Body of pancreas (tissue), 4 donors: ENCODE results near the gene SERPINA12. TPM values are rescaled to one million over a fixed set of nuclear protein-coding genes. Genes with fewer than 3 reads are reported as not detected.

Experiments
- ATAC-seq: fragments of 150-250 bp; one replicate; pipeline ENCODE4 v1.9.1; 2016
- DNase-seq, 4 donors: peaks; one replicate each; pipeline ENCODE4 v3.0.0-alpha.2; 2019
- H3K27ac ChIP-seq, 4 donors: fragments of 200-600 bp; sonication (generic); 1 replicate in 3 of 4; 2 replicates in 1 of 4; pipeline versions ENCODE4 v1.5.1 to v1.6.1; 2016 to 2019; ENCODE audit warnings: mild to moderate bottlenecking in 1 of 4, mixed read lengths in 1 of 4, moderate library complexity in 1 of 4
- H3K27me3 ChIP-seq, 2 donors: fragments of 200-600 bp; sonication (generic); one replicate each; pipeline ENCODE4 v1.6.0; 2016; ENCODE audit warnings: mild to moderate bottlenecking in 1 of 2
- H3K36me3 ChIP-seq, 2 donors: fragments of 200-600 bp; sonication (generic); replicated peaks in 1 of 2; 2 replicates each; pipeline ENCODE4 v1.5.1; 2016; ENCODE audit warnings: low read depth in 2 of 2; ENCODE audit not compliant: insufficient read depth in 1 of 2
- H3K4me1 ChIP-seq: fragments of 200-600 bp; sonication (generic); one replicate; pipeline ENCODE4 v1.6.0; 2016
- H3K4me3 ChIP-seq, 2 donors: fragments of 200-600 bp; sonication (generic); 1 replicate in 1 of 2; 2 replicates in 1 of 2; pipeline ENCODE4 v1.5.1; 2016 to 2019
- H3K9me3 ChIP-seq, 3 donors: fragments of 200-600 bp; sonication (generic); 1 replicate in 2 of 3; 2 replicates in 1 of 3; pipeline ENCODE4 v1.5.1; 2016
- CTCF ChIP-seq, 7 experiments: fragments of 450-650 bp in 4 of 7; fragments of 200-600 bp in 3 of 7; sonication (generic) in 3 of 7; IDR thresholded peaks; one replicate each; pipeline ENCODE4 v1.5.1; 2016 to 2019; ENCODE audit warnings: antibody characterized with exemption in 7 of 7
- POLR2A ChIP-seq, 3 donors: fragments of 450-650 bp; IDR thresholded peaks; one replicate each; pipeline ENCODE4 v1.6.1; 2016; ENCODE audit warnings: antibody characterized with exemption in 3 of 3, mild to moderate bottlenecking in 2 of 3
- WGBS, 2 donors: methylation state at CpG; one replicate each; pipeline ENCODE4 v1.1.5; 2017; 5-methylcytosine and 5-hydroxymethylcytosine counted together
- intact Hi-C: fragments of 100-400 bp; cut with DNase I; formaldehyde crosslinking; loops from one replicate; pipeline ENCODE4 v1.15.1; 2023
- total RNA-seq, 2 donors: library from RNA; depleted of rRNA; stranded (reverse); fragments of >200 nt; gene quantifications; one replicate each; pipeline ENCODE4 v1.1.0, GENCODE V29; 2016

The SERPINA12 gene
- total RNA-seq, 2 donors from 2014 or later = not detected

GRCh38 chr14:94498215-94498614 lies 11.1 kb downstream of the SERPINA12 start:
- no peak overlapping the region for H3K27ac ChIP-seq
- ATAC-seq (no peak), DNase-seq (no peak)
- H3K36me3 ChIP-seq = no peaks in the 10 kb centered on the region
- no peaks in the 10 kb centered on the region for H3K27me3 ChIP-seq
- H3K4me1 ChIP-seq = no peaks in the 10 kb centered on the region
- intact Hi-C loops = no loop called here
- no peaks in the 10 kb centered on the region for H3K9me3 ChIP-seq
- 78 to 79% methylated on average over 3 of the region's 3 CpGs for WGBS, 2 donors
- TF ChIP-seq CTCF (IDR thresholded peaks at IDR 0.05) = no peak
- TF ChIP-seq POLR2A (IDR thresholded peaks at IDR 0.05) = no peak
- H3K4me3 ChIP-seq = no peak overlapping the region

GRCh38 chr14:94494085-94494484 lies 15.2 kb downstream of the SERPINA12 start:
- DNase-seq (no peak), ATAC-seq (no peak)
- H3K4me3 ChIP-seq = no peak overlapping the region
- TF ChIP-seq POLR2A (IDR thresholded peaks at IDR 0.05) (no peak), CTCF (IDR thresholded peaks at IDR 0.05) (no peak)
- H3K36me3 ChIP-seq = no peaks in the 10 kb centered on the region
- H3K9me3 ChIP-seq = no peaks in the 10 kb centered on the region
- H3K27me3 ChIP-seq = no peaks in the 10 kb centered on the region
- H3K4me1 ChIP-seq = no peaks in the 10 kb centered on the region
- intact Hi-C loops = no loop called here
- WGBS, 2 donors = 58 to 65% methylated on average over 4 of the region's 4 CpGs
- no peak overlapping the region for H3K27ac ChIP-seq

GRCh38 chr14:94491511-94491910 lies 17.8 kb downstream of the SERPINA12 start:
- no peak for TF ChIP-seq POLR2A (IDR thresholded peaks at IDR 0.05)
- TF ChIP-seq CTCF (IDR thresholded peaks at IDR 0.05) = no peak
- no peak overlapping the region for H3K4me3 ChIP-seq
- DNase-seq (no peak), ATAC-seq (no peak)
- no peaks in the 10 kb centered on the region for H3K36me3 ChIP-seq
- no peaks in the 10 kb centered on the region for H3K27me3 ChIP-seq
- peaks cover 2% of the 10 kb centered on the region for H3K4me1 ChIP-seq
- no peaks in the 10 kb centered on the region for H3K9me3 ChIP-seq
- H3K27ac ChIP-seq = no peak overlapping the region
- 49 to 53% methylated on average over 4 of the region's 4 CpGs for WGBS, 2 donors
- intact Hi-C loops = no loop called here

- Histone ChIP-seq H3K27me3 (no peaks in the 10 kb centered on the region), H3K4me3 (no peak overlapping the region), H3K9me3 (no peaks in the 10 kb centered on the region), H3K4me1 (peaks cover 10% of the 10 kb centered on the region), H3K27ac (no peak overlapping the region), H3K36me3 (no peaks in the 10 kb centered on the region)
- TF ChIP-seq POLR2A (IDR thresholded peaks at IDR 0.05) (no peak), CTCF (IDR thresholded peaks at IDR 0.05) (no peak)
- no peak for DNase-seq
- WGBS, 2 donors = 51 to 69% methylated on average over 5 to 11 of the region's 11 CpGs
- no peak for ATAC-seq
- intact Hi-C loops = no loop called here
Observed at GRCh38 chr14:94489336-94489735, 19.9 kb downstream of the SERPINA12 start.

GRCh38 chr14:94486883-94487282 lies 22.4 kb downstream of the SERPINA12 start:
- intact Hi-C loops = no loop called here
- TF ChIP-seq POLR2A (IDR thresholded peaks at IDR 0.05) (no peak), CTCF (IDR thresholded peaks at IDR 0.05) (no peak)
- no peaks in the 10 kb centered on the region for H3K36me3 ChIP-seq
- no peak overlapping the region for H3K27ac ChIP-seq
- ATAC-seq (no peak), DNase-seq (no peak)
- WGBS, 2 donors = 28 to 30% methylated on average over 5 of the region's 5 CpGs
- H3K9me3 ChIP-seq = no peaks in the 10 kb centered on the region
- peaks cover 16% of the 10 kb centered on the region for H3K4me1 ChIP-seq
- H3K4me3 ChIP-seq = no peak overlapping the region
- no peaks in the 10 kb centered on the region for H3K27me3 ChIP-seq
